K562 (cell line): ENCODE data around the gene TAS2R40. TPM values are rescaled to one million over a fixed set of nuclear protein-coding genes. Genes with fewer than 3 reads are reported as not detected.
A peak's percentile ranks its signal among the peaks of the same experiment; 100 is the strongest.

Source experiments
- BRD9 ChIP-seq: fragments of 450-650 bp; IDR thresholded peaks from 2 replicates; pipeline ENCODE4 v1.6.1; 2018; ENCODE audit warnings: low read depth; ENCODE audit not compliant: partially characterized antibody
- CBX1 ChIP-seq: sonication (generic); IDR thresholded peaks from 2 replicates; pipeline ENCODE4 v1.6.1; 2016; ENCODE audit warnings: antibody characterized with exemption, low read depth, mild to moderate bottlenecking
- CREB1 ChIP-seq, 2 experiments: sonication (generic) in 1 of 2; formaldehyde crosslinking in 1 of 2; IDR thresholded peaks; 2 replicates each; pipeline versions ENCODE4 v1.6.1 to v1.8.0; 2012 to 2022; ENCODE audit warnings: inconsistent platforms in 1 of 2, mild to moderate bottlenecking in 1 of 2, missing genetic modification reagents in 1 of 2, moderate library complexity in 1 of 2
- CSDE1 ChIP-seq, 2 experiments: fragments of 450-650 bp; IDR thresholded peaks; 2 replicates each; pipeline ENCODE4 v1.6.1; 2016; ENCODE audit warnings: mild to moderate bottlenecking in 1 of 2
- FOXA1 ChIP-seq: fragments of 450-650 bp; IDR thresholded peaks from 2 replicates; pipeline ENCODE4 v1.6.1; 2016; ENCODE audit warnings: mild to moderate bottlenecking, borderline replicate concordance
- GABPB1 ChIP-seq: sonication (generic); formaldehyde crosslinking; IDR thresholded peaks from 2 replicates; pipeline ENCODE4 v1.8.0; 2022; ENCODE audit warnings: mild to moderate bottlenecking, missing genetic modification reagents
- NR2C1 ChIP-seq, 2 experiments: fragments of 450-650 bp; IDR thresholded peaks; 2 replicates each; pipeline ENCODE4 v1.6.1; 2017; ENCODE audit warnings: mild to moderate bottlenecking in 2 of 2, antibody characterized with exemption in 1 of 2, inconsistent platforms in 1 of 2, missing compliant biosample characterization in 1 of 2, missing genetic modification characterization in 1 of 2
- PHF20 ChIP-seq: fragments of 450-650 bp; IDR thresholded peaks from 2 replicates; pipeline ENCODE4 v1.6.1; 2018; ENCODE audit not compliant: partially characterized antibody
- PML ChIP-seq: IDR thresholded peaks from 2 replicates; pipeline ENCODE4 v1.6.1; 2012; ENCODE audit warnings: low read length, inconsistent platforms
- POLR2H ChIP-seq: IDR thresholded peaks from 2 replicates; pipeline ENCODE4 v1.6.1; 2016; ENCODE audit warnings: missing genetic modification characterization, low read depth, mild to moderate bottlenecking, control low read depth, missing compliant biosample characterization, moderate library complexity
- SIN3A ChIP-seq, 2 experiments: fragments of 150-350 bp in 1 of 2; IDR thresholded peaks; 2 replicates each; pipeline ENCODE4 v1.6.1; 2011 to 2016; ENCODE audit warnings: borderline replicate concordance in 2 of 2, low read depth in 2 of 2, low read length in 2 of 2, mild to moderate bottlenecking in 2 of 2, moderate library complexity in 2 of 2; ENCODE audit not compliant: control insufficient read depth in 1 of 2
- TRIM28 ChIP-seq: fragments of 450-650 bp; IDR thresholded peaks from 2 replicates; pipeline ENCODE4 v1.6.1; 2017
- XRCC5 ChIP-seq: fragments of 200-400 bp; formaldehyde crosslinking; IDR thresholded peaks from 2 replicates; pipeline ENCODE4 v1.6.1; 2017; ENCODE audit warnings: low read depth, mild to moderate bottlenecking, low read length
- ZFPM2 ChIP-seq: fragments of 250-450 bp; sonication (Bioruptor Pico); IDR thresholded peaks from 2 replicates; pipeline ENCODE4 v1.5.1; 2022; ENCODE audit warnings: mild to moderate bottlenecking
- ZNF133 ChIP-seq: fragments of 250-450 bp; sonication (Bioruptor Pico); IDR thresholded peaks from 2 replicates; pipeline ENCODE4 v1.4.0; 2020; ENCODE audit warnings: mild to moderate bottlenecking
- ZNF274 ChIP-seq: IDR thresholded peaks from 2 replicates; pipeline ENCODE4 v1.6.1; 2011; ENCODE audit warnings: low read depth, mild to moderate bottlenecking, low read length, moderate library complexity, borderline replicate concordance
- polyA plus RNA-seq, 8 experiments: library from polyadenylated mRNA; depleted of rRNA in 4 of 8; stranded (reverse) in 5 of 8; unstranded in 3 of 8; fragments of >200 nt; fragmentation: Nextera tagmentation in 2 of 8; fragmentation: Illumina TruSeq in 1 of 8; extraction: Ambion mirVana in 2 of 8; extraction: Trizol in 1 of 8; gene quantifications; 2 replicates each; pipeline versions ENCODE4 v1.2.1 to v1.2.3, GENCODE V29; 2011 to 2014; ENCODE audit warnings: inconsistent platforms in 1 of 8, missing spikeins in 1 of 8
- total RNA-seq, 7 experiments: library from RNA; depleted of rRNA in 6 of 7; stranded (reverse); fragments of >200 nt in 6 of 7; fragmentation: Illumina TruSeq in 2 of 7; extraction: Trizol in 2 of 7; gene quantifications; 2 replicates each; pipeline versions ENCODE4 v1.2.1 to v1.2.3, GENCODE V29; 2011 to 2021; ENCODE audit warnings: low replicate concordance in 1 of 7
- TF ChIP-seq, protein P1 (sequence below), 2 experiments: fragments of 250-450 bp in 1 of 2; fragments of 450-650 bp in 1 of 2; sonication (Bioruptor Pico) in 1 of 2; IDR thresholded peaks; 2 replicates each; pipeline versions ENCODE4 v1.6.1 to v1.8.0; 2016 to 2021; ENCODE audit warnings: mild to moderate bottlenecking in 2 of 2, moderate library complexity in 2 of 2, missing compliant biosample characterization in 1 of 2, missing genetic modification characterization in 1 of 2
- TF ChIP-seq, protein P2 (sequence below): sonication (generic); formaldehyde crosslinking; IDR thresholded peaks from 2 replicates; pipeline ENCODE4 v1.8.0; 2022; ENCODE audit warnings: missing genetic modification reagents, mild to moderate bottlenecking, moderate library complexity, borderline replicate concordance
- TF ChIP-seq, protein P3 (sequence below): fragments of 250-450 bp; sonication (Bioruptor Pico); IDR thresholded peaks from 2 replicates; pipeline ENCODE4 v1.4.0; 2020

Gene TAS2R40
- total and polyA plus RNA-seq, 9 of the 15 experiments (the other 6 are each of a cell fraction or from before 2014, with no cell fraction given): not detected

DNA sequence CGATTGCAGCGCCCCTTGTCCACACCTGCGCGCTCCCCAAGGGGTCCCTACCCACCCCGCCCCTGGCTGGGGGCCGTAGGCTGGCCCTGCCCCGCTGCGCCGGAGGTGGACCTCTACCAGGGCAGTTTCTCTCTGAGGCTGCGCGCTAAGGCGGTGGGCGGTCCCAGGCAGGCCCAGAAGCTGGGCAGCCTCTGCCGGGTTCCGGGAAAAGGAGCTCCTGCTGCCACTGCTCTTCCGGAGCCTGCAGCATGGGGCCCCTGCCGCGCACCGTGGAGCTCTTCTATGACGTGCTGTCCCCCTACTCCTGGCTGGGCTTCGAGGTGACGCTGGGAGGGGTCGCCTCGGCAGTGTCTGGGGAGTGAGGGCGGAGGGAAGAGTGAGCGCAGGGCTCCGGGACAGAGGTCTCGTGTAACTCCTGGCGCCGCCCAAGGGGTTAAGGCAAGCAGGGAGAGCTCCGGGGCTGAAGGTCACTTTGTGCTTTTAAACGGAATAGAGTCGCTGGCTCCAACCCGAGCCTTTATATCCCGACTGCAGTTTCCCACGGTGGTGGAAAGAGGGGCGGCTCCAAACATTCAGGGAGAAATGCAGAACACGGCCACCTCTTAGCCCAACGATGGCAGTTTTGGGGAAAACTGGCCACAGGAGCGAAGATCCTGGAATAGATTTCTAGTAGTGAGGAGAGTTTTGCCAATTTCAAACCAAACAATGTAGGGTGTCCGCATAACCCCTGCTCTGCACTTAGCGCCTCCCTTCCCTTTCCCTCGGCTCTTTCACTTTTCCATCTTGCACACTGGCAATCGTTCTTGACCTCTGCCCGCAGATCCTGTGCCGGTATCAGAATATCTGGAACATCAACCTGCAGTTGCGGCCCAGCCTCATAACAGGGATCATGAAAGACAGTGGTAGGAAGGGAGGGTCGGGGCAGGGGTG is 41.7 kb downstream of the TAS2R40 start, which contains the start of gene GSTK1 (continued):
- TF ChIP-seq PML (peak; percentile 78), POLR2H (tag) (peak; percentile 91), CREB1 (IDR thresholded peaks at IDR 0.05) (0 out of 2 replicates have a peak, but pooled peaks have one; percentile 44), CREB1 (CRISPR knock-in tag; IDR thresholded peaks at IDR 0.05) (no peak; the same call in 1 of the 2 replicates), ZNF133 (CRISPR knock-in tag) (no peak), SIN3A (IDR thresholded peaks at IDR 0.05; ENCODE audit: borderline replicate concordance in 2 of 2, control insufficient read depth in 1 of 2, low read depth in 2 of 2, low read length in 2 of 2) (peak; percentile 47 to 66; a peak in 3 of 4 replicates), NR2C1 (IDR thresholded peaks at IDR 0.05) (no peak; the same call in 1 of the 2 replicates), NR2C1 (tag; IDR thresholded peaks at IDR 0.05) (peak; percentile 53), CBX1 (peak; percentile 94), GABPB1 (peak; percentile 54; the same call in 1 of the 2 replicates), CSDE1 (IDR thresholded peaks at IDR 0.05) (0 out of 4 replicates have a peak, but pooled peaks of 1 of the 2 experiments have one; percentile 34), PHF20 (peak; percentile 86), XRCC5 (no peak), BRD9 (peak; percentile 61), FOXA1 (no peak), ZNF274 (no peak), TRIM28 (peak; percentile 69; the same call in 1 of the 2 replicates), ZFPM2 (CRISPR knock-in tag) (0 out of 2 replicates have a peak, but pooled peaks have one; percentile 19)
- TF ChIP-seq, protein P1, sequence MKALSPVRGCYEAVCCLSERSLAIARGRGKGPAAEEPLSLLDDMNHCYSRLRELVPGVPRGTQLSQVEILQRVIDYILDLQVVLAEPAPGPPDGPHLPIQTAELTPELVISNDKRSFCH (CRISPR knock-in tag; IDR thresholded peaks at IDR 0.05): no peak
- TF ChIP-seq, protein P1 (tag; IDR thresholded peaks at IDR 0.05): peak; percentile 76
- TF ChIP-seq, protein P2, sequence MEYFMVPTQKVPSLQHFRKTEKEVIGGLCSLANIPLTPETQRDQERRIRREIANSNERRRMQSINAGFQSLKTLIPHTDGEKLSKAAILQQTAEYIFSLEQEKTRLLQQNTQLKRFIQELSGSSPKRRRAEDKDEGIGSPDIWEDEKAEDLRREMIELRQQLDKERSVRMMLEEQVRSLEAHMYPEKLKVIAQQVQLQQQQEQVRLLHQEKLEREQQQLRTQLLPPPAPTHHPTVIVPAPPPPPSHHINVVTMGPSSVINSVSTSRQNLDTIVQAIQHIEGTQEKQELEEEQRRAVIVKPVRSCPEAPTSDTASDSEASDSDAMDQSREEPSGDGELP (CRISPR knock-in tag): peak; percentile 85
- TF ChIP-seq, protein P3, sequence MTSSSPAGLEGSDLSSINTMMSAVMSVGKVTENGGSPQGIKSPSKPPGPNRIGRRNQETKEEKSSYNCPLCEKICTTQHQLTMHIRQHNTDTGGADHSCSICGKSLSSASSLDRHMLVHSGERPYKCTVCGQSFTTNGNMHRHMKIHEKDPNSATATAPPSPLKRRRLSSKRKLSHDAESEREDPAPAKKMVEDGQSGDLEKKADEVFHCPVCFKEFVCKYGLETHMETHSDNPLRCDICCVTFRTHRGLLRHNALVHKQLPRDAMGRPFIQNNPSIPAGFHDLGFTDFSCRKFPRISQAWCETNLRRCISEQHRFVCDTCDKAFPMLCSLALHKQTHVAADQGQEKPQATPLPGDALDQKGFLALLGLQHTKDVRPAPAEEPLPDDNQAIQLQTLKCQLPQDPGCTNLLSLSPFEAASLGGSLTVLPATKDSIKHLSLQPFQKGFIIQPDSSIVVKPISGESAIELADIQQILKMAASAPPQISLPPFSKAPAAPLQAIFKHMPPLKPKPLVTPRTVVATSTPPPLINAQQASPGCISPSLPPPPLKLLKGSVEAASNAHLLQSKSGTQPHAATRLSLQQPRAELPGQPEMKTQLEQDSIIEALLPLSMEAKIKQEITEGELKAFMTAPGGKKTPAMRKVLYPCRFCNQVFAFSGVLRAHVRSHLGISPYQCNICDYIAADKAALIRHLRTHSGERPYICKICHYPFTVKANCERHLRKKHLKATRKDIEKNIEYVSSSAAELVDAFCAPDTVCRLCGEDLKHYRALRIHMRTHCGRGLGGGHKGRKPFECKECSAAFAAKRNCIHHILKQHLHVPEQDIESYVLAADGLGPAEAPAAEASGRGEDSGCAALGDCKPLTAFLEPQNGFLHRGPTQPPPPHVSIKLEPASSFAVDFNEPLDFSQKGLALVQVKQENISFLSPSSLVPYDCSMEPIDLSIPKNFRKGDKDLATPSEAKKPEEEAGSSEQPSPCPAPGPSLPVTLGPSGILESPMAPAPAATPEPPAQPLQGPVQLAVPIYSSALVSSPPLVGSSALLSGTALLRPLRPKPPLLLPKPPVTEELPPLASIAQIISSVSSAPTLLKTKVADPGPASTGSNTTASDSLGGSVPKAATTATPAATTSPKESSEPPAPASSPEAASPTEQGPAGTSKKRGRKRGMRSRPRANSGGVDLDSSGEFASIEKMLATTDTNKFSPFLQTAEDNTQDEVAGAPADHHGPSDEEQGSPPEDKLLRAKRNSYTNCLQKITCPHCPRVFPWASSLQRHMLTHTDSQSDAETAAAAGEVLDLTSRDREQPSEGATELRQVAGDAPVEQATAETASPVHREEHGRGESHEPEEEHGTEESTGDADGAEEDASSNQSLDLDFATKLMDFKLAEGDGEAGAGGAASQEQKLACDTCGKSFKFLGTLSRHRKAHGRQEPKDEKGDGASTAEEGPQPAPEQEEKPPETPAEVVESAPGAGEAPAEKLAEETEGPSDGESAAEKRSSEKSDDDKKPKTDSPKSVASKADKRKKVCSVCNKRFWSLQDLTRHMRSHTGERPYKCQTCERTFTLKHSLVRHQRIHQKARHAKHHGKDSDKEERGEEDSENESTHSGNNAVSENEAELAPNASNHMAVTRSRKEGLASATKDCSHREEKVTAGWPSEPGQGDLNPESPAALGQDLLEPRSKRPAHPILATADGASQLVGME (CRISPR knock-in tag): peak; percentile 70; the same call in 1 of the 2 replicates
